Muscle layer of duodenum (tissue), 2 donors: ENCODE data around the gene CFAP65.

Source experiments
- H3K27ac ChIP-seq: one replicate; pipeline ENCODE4 v1.7.0; 2013; ENCODE audit warnings: mild to moderate bottlenecking, low read length
- H3K27me3 ChIP-seq: one replicate; pipeline ENCODE4 v1.7.0; 2013; ENCODE audit warnings: low read depth, mild to moderate bottlenecking, control low read depth, low read length
- H3K36me3 ChIP-seq, 2 donors: one replicate each; pipeline ENCODE4 v1.7.0; 2013; ENCODE audit warnings: low read length in 2 of 2, control low read depth in 1 of 2, mild to moderate bottlenecking in 1 of 2; ENCODE audit not compliant: insufficient read depth in 2 of 2, control insufficient read depth in 1 of 2
- H3K4me1 ChIP-seq, 2 donors: one replicate each; pipeline ENCODE4 v1.7.0; 2013; ENCODE audit warnings: low read length in 2 of 2, mild to moderate bottlenecking in 2 of 2, control low read depth in 1 of 2, moderate library complexity in 1 of 2; ENCODE audit not compliant: insufficient read depth in 2 of 2, control insufficient read depth in 1 of 2
- H3K4me3 ChIP-seq, 2 donors: one replicate each; pipeline ENCODE4 v1.7.0; 2013; ENCODE audit warnings: low read length in 2 of 2, low read depth in 1 of 2, mild to moderate bottlenecking in 1 of 2
- H3K9me3 ChIP-seq, 2 donors: one replicate each; pipeline ENCODE4 v1.7.0; 2013; ENCODE audit warnings: low read length in 2 of 2, control low read depth in 1 of 2, mild to moderate bottlenecking in 1 of 2; ENCODE audit not compliant: control insufficient read depth in 1 of 2
- donor health status: healthy.

CFAP65 gene

DNA sequence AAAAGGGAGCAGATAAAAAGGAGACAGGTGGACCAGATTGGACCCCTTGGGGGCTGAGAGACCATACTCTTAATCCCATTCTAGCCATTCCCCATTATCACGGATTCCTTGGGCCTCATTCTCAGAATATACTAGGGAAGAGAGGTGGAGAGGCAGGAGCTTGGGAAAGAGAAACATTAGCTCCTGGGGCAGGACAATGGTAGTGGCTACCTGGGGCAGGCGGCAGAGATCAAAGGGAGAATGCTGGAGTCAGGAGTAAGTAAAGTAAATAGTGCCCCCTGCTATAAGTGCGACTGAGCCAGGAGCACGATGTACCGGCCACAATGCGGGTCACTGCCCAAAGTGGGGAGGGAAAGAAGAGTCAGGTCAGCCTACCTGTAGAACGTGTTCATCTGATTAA, 39.8 kb upstream of the CFAP65 start:
- no peak overlapping the region for H3K4me3 ChIP-seq
- H3K4me1 ChIP-seq = peaks cover 0 to 6% of the 10 kb centered on the region in 2 donors
- peak overlapping the region; percentile 50 for H3K27ac ChIP-seq
- peaks cover 7 to 13% of the 10 kb centered on the region in 2 donors for H3K36me3 ChIP-seq
- no peaks in the 10 kb centered on the region for H3K9me3 ChIP-seq
- H3K27me3 ChIP-seq = no peaks in the 10 kb centered on the region

DNA sequence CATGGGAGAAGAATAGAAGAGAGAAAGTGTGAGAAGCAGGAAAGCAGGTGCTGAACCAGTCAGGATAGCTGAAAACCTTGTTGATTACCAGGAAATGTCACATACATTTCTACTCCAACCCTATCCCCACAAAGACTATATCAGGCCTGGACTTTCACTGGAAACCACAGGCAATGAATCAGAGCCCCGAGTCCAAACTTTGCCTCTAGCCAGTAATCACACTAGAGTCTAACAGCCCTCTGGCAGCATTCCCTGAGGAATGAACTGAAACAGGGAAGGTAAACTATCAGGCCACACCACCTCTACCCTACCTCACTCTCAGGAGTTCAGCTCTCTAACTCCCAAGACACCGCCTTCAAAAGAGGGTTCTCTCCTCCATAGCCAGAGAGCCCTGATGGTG, 38.1 kb upstream of the CFAP65 start:
- no peaks in the 10 kb centered on the region for H3K27me3 ChIP-seq
- peak overlapping the region; percentile 82 for H3K27ac ChIP-seq
- H3K9me3 ChIP-seq = no peaks in the 10 kb centered on the region
- peaks cover 0 to 6% of the 10 kb centered on the region in 2 donors for H3K4me1 ChIP-seq
- H3K4me3 ChIP-seq = no peak overlapping the region
- H3K36me3 ChIP-seq = peaks cover 19 to 26% of the 10 kb centered on the region in 2 donors

DNA sequence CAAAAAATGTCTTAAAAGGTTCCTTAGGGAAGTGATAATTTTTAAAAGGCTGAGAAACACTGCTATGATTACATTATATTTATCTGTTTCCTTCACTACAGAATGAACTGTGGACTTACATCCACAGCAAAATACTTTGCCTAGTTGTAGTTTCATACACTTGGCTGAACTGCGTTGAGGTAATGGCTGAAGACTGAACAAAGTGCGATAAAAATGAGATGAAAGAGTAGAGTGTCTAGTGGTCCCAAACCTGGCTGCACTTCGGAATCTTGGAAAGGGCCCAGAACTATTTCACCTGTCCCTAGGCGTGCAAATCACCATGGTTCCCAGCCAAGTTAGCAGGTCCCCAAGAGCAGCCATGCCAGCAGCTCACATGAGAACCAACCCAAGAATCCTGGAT, 37.6 kb upstream of the CFAP65 start:
- no peak overlapping the region for H3K4me3 ChIP-seq
- no peaks in the 10 kb centered on the region for H3K27me3 ChIP-seq
- H3K4me1 ChIP-seq = peaks cover 0 to 6% of the 10 kb centered on the region in 2 donors
- H3K36me3 ChIP-seq = peaks cover 19 to 30% of the 10 kb centered on the region in 2 donors
- no peaks in the 10 kb centered on the region for H3K9me3 ChIP-seq
- peak overlapping the region; percentile 82 for H3K27ac ChIP-seq

DNA sequence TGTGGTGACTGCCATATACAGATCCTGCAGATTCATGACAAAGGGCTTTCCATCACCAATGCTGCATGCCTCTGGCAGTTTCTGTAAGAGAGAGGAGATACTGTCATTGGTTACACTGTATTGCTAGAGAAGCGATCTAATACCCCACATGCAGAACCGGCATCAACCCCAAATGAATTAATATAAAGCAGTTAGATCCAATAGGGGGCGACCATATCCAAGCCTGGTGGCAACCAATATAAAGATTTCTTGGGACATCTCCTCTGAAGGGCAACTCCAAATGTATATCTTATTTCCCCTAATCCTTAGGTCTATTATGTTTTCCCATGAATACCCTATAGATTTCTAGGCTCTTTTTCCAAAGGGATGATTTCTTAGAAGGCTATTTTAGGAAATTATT, 36.8 kb upstream of the CFAP65 start:
- Histone ChIP-seq H3K9me3 (no peaks in the 10 kb centered on the region), H3K4me3 (no peak overlapping the region), H3K36me3 (peaks cover 19 to 34% of the 10 kb centered on the region in 2 donors), H3K4me1 (peaks cover 0 to 6% of the 10 kb centered on the region in 2 donors), H3K27ac (peak overlapping the region; percentile 82), H3K27me3 (no peaks in the 10 kb centered on the region)

DNA sequence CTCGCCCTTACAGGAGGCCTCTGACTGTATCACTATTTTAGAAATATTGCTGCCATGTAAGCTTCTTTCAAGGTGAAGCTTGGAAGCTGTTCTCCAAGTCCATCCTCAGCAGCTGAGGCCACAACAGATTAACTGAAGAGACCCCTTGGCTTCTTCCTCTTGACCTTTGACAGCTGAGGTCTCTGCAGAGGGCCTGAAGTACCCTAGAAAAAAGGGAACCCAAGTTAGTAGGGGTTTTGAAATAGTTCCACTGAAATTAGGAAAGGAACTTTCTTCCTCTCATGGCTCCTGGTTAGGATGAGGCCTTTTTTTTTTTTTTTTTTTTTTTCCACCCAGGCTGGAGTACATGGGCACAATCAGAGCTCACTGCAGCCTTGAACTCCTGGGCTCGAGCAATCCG, 34.9 kb upstream of the CFAP65 start:
- H3K9me3 ChIP-seq = no peaks in the 10 kb centered on the region
- no peak overlapping the region for H3K4me3 ChIP-seq
- no peaks in the 10 kb centered on the region for H3K27me3 ChIP-seq
- no peak overlapping the region for H3K27ac ChIP-seq
- peaks cover 19 to 34% of the 10 kb centered on the region in 2 donors for H3K36me3 ChIP-seq
- H3K4me1 ChIP-seq = no peaks in the 10 kb centered on the region

DNA sequence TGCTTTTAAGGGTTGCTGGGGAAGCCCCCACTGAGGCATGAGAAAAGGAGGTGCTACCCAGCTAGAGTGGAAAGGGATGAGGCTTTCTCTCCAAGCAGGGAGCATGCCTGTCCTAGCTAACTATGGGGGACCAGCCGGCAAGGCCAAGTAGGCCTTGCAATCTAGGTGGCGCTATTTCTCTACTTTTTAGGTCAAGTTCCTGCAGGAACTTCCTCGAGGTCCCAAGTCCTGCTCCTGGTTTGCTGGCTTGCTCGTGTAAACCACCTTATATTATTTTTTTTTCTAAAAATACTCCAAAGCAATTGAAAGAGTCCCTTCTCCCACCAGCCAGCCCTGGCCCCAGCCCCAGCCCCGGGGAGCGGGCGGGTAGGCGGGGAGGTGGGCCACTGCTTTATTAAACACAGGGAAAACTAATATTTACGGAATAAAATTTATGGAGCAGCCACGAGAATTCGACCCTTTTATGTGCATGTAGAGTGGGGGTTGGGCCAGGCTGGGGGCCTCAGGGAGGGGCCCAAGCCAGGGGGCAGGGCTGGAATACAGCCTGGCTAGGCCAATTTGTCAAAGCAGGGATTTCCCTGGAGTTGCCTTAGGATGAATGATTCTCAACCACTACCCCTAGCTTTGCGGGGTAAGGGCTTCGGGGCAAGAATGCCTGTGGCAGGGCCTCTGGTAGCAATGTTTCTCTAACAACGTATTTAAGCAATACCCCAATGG, 32.3 kb upstream of the CFAP65 start:
- H3K36me3 ChIP-seq = peaks cover 19 to 34% of the 10 kb centered on the region in 2 donors

DNA sequence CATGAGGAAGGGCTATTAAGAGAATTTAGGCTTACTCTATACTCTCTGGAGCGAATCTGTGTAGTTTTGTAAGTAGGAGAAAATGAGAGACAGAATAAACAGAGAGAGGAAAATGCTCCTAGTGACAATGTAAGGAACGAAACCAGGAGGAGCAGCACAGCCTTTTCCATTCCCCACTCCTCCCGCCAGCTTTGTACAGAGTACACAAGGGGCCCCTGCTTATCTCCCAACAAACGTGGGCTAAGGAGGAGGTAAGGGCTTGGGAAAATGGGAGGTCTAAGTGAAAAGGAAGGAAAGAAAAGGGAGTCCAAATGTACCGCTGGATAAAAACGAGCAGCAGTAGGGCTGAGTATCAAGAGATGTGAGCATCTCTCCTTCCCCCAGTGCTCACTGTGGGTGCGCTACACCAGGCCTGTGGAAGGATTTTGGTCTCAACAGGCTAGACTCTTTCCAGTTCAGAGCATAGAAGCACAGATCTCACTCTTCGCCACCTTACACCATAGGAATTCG, 31.5 kb upstream of the CFAP65 start:
- Histone ChIP-seq H3K4me3 (no peak overlapping the region), H3K27me3 (no peaks in the 10 kb centered on the region), H3K36me3 (peaks cover 19 to 34% of the 10 kb centered on the region in 2 donors), H3K9me3 (no peaks in the 10 kb centered on the region), H3K27ac (no peak overlapping the region), H3K4me1 (no peaks in the 10 kb centered on the region)

More for the DNA sequence above, 32.3 kb upstream of the CFAP65 start:
- Histone ChIP-seq H3K27me3 (no peaks in the 10 kb centered on the region), H3K9me3 (no peaks in the 10 kb centered on the region), H3K4me3 (no peak overlapping the region), H3K27ac (no peak overlapping the region), H3K4me1 (no peaks in the 10 kb centered on the region)

DNA sequence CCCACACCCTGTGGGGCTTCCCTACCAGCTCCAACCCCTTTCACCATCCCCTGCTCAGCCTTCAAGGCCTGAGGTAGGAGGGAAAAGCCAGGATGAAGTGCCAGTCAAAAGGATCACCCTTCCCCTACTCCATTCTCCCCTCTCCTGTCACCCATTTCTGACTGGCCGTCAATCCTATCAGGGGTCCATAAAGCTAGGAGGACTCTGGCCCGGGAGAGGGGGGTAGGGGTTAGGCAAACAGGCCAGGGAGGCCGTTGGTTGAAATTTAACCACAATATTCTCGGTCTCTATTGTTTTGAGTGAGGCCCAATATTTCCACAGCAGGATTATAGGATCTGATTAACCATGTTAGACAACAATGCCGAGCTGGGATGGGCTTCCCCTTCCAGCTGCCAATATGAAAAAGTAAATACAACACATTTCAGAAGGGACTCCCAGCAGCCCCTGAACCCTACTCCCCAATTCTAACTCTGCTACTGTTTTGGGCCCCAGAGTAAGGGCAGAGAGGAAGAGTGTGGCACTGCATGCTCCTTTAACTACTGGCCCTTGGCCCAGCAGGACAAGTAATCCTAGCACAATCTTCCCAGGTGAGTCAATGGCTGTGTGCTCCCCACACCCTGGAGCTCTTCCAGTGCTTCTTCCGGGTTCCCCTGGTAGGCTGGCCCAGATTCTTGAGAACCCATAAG, 30.0 kb upstream of the CFAP65 start:
- H3K4me3 ChIP-seq = no peak overlapping the region
- no peak overlapping the region for H3K27ac ChIP-seq
- H3K27me3 ChIP-seq = no peaks in the 10 kb centered on the region
- H3K9me3 ChIP-seq = no peaks in the 10 kb centered on the region
- H3K36me3 ChIP-seq = peaks cover 13 to 23% of the 10 kb centered on the region in 2 donors
- no peaks in the 10 kb centered on the region for H3K4me1 ChIP-seq

DNA sequence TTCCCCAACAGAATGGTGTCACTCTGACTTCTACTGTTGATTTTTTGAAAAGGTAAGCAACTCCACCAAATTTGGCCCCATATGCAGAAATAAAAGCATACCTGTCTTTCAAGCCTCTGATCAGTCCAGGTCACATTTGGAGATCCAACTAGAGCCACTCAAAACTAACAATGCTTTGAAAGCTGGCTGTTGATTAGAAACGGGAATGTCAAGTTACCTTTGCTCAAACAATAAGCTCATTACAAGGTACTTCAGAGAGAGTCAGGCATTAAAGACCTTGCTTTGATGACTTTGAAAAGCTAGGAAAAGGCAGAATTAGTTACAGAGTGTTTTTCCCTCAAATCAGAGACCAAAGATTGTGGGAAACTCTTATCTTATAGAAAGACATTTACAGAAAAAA, 24.2 kb upstream of the CFAP65 start:
- Histone ChIP-seq H3K9me3 (no peaks in the 10 kb centered on the region), H3K27ac (no peak overlapping the region), H3K4me1 (peaks cover 0 to 7% of the 10 kb centered on the region in 2 donors), H3K27me3 (peaks cover 19% of the 10 kb centered on the region), H3K4me3 (no peak overlapping the region), H3K36me3 (no peaks in the 10 kb centered on the region)

DNA sequence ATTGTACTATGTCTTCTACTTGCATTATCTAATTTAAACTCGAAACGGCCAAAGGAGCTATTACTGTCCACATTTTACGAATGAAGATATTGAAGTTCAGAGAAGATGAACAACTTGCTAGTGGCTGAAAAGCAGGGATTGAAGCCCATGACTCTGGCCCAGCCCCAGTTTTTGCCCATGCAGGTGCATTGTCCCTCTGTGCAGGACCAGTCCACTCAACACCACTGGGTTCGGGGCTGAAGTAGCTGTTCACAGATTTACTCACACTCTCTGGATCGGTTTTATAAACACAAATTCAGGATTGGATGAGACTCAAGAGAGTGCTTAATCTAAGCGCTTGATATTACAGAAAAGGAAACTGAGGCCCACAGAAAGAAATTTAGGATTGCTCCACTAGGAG, 20.8 kb upstream of the CFAP65 start:
- Histone ChIP-seq H3K27me3 (peaks cover 47% of the 10 kb centered on the region), H3K4me1 (peaks cover 0 to 38% of the 10 kb centered on the region in 2 donors), H3K27ac (no peak overlapping the region), H3K9me3 (no peaks in the 10 kb centered on the region), H3K4me3 (no peak overlapping the region), H3K36me3 (no peaks in the 10 kb centered on the region)

DNA sequence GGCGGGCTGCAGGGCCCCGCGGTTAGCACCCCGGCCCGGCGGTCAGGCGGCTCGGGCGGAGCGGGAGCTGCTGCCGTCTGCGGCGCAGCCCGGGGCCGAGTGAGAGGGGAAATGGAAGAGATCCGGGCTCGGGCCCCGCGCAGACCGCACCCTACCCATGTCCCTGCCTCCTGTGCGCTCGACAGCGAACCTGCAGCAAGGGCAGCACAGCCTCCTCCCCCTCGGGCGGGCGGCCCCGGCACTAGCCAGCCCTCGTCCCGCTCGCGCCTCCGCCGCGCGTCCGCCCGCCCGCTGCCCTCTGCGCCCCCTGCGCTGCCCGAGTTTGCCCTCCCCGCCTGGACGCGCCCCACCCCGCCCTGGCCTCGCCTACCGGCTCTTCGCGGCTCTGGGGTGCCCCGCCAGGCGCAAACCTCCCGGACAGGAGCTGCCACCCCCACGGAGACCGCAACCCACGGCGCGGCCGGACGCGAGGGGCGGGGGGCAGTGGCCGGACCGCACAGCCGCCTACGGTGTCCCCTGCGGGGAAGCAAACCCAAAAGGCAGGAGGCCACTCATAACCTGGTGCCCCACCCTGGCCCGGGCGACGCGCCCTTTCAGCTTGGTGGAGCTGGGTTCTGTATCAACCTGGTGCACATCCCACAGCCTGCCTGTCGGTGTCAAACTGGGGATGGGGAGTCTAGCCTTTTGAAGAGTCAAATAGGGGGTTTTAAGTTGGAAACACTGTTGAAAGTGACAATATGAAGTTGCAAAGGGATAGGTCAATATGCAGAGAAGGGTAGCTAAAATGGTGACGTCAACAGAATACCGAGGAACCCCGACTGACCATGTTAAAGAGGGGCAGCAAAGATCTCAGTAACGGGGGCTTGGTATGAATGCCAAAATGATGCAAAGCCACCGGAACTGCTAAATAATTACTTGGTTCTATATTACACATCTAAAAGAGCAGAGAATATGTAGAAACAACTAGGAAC, 19.8 kb upstream of the CFAP65 start, which contains the start of gene IHH:
Gene IHH (minus strand): TSS at position 101 of the 971 bp plus-strand sequence. CDS start 454 bp downstream, outside the sequence.
- Histone ChIP-seq H3K4me3 (peak within 1 kb of the TSS; percentile 38 to 50), H3K9me3 (no peaks in the 10 kb centered on the region), H3K4me1 (peaks cover 0 to 38% of the 10 kb centered on the region in 2 donors), H3K27me3 (peaks cover 56% of the 10 kb centered on the region), H3K27ac (no peak within 1 kb of the TSS), H3K36me3 (no peaks in the 10 kb centered on the region)
